Stomach (tissue), 9 donors: ENCODE data around the gene RUBCN. TPM values are rescaled to one million over a fixed set of nuclear protein-coding genes. Genes with fewer than 3 reads are reported as not detected.

Experiments
- DNase-seq, 2 donors: peaks; one replicate each; pipeline versions ENCODE4 v3.0.0 to v3.0.0-alpha.2; 2013 to 2019
- H3K27ac ChIP-seq, 5 donors: fragments of 200-600 bp in 4 of 5; sonication (generic) in 4 of 5; one replicate each; pipeline ENCODE4 v1.5.1; 2013 to 2019; ENCODE audit warnings: mild to moderate bottlenecking in 1 of 5, moderate library complexity in 1 of 5
- H3K27me3 ChIP-seq, 3 donors: fragments of 200-600 bp; sonication (generic); one replicate each; pipeline ENCODE4 v1.5.1; 2017 to 2019; ENCODE audit warnings: mixed run types in 1 of 3
- H3K36me3 ChIP-seq, 4 donors: fragments of 200-600 bp; sonication (generic); 1 replicate in 3 of 4; 2 replicates in 1 of 4; pipeline ENCODE4 v1.5.1; 2016 to 2019
- H3K4me1 ChIP-seq, 4 donors: fragments of 200-600 bp; sonication (generic); one replicate each; pipeline ENCODE4 v1.5.1; 2016 to 2019
- H3K4me3 ChIP-seq, 4 donors: fragments of 200-600 bp; sonication (generic) in 3 of 4; one replicate each; pipeline ENCODE4 v1.5.1; 2016 to 2019; ENCODE audit warnings: mild to moderate bottlenecking in 1 of 4
- H3K9me3 ChIP-seq, 4 donors: fragments of 200-600 bp; sonication (generic); one replicate each; pipeline ENCODE4 v1.5.1; 2016 to 2019
- EP300 ChIP-seq: sonication (generic); formaldehyde crosslinking; IDR thresholded peaks from one replicate; pipeline ENCODE4 v1.6.1; 2017; ENCODE audit warnings: antibody characterized with exemption
- POLR2A ChIP-seq, 4 donors: fragments of 450-650 bp; IDR thresholded peaks; one replicate each; pipeline ENCODE4 v1.6.1; 2016; ENCODE audit warnings: antibody characterized with exemption in 4 of 4, control low read depth in 2 of 4, mild to moderate bottlenecking in 1 of 4, moderate library complexity in 1 of 4
- POLR2AphosphoS5 ChIP-seq, 3 donors: sonication (generic); formaldehyde crosslinking; IDR thresholded peaks; one replicate each; pipeline ENCODE4 v1.6.1; 2016; ENCODE audit warnings: antibody characterized with exemption in 3 of 3
- WGBS, 5 donors: extraction: QIAGEN DNeasy Blood & Tissue Kit in 3 of 5; methylation state at CpG; one replicate each; pipeline versions ENCODE4 v1.1.5 to v1.1.7; 2013 to 2018; 5-methylcytosine and 5-hydroxymethylcytosine counted together
- intact Hi-C: fragments of 100-400 bp; cut with DNase I; formaldehyde crosslinking; loops from one replicate; pipeline ENCODE4 v1.15.1; 2023; ENCODE audit warnings: low total_unique reads
- polyA plus RNA-seq, 3 donors: library from polyadenylated mRNA; stranded (reverse); fragments of 200-250 nt; gene quantifications; one replicate each; pipeline ENCODE4 v1.2.3, GENCODE V29; 2013
- total RNA-seq, 5 donors: library from RNA; depleted of rRNA; stranded (reverse); fragments of >200 nt; gene quantifications; one replicate each; pipeline versions ENCODE4 v1.1.0 to v1.2.3, GENCODE V29; 2014 to 2016
- TF ChIP-seq, protein P1 (sequence below), 7 experiments: fragments of 450-650 bp in 4 of 7; fragments of 200-600 bp in 3 of 7; sonication (generic) in 3 of 7; IDR thresholded peaks; one replicate each; pipeline ENCODE4 v1.5.1; 2016 to 2019; ENCODE audit warnings: antibody characterized with exemption in 7 of 7, control low read depth in 2 of 7, mild to moderate bottlenecking in 1 of 7
- donor health status: healthy with polysubstance abuse.
- donor health status: Bipolar disorder and iron deficiency.
- donor health status: healthy.

The RUBCN gene
- total and polyA plus RNA-seq, 8 donors = 5.4 to 96.8 (median 31.1) TPM

DNA sequence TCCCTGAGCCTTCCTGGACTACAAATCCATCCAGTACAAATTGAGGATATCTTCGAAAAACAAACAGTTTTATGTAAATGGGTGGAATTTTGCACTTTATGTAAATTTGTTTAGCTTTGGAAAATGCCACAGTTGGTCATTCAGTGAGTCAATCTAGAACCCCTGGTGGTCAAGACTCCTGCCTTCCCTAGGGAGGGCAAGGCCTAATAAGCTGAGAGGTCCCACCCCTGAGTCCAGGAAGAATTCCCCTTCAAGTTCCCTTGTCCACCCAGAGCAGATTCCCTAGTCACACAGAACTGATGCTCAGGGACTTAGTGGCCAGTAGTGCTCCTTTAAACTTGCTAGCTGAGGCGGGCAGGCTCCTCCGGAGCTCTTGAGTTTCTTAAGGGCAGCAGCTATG, 6.1 kb upstream of the RUBCN start:
- DNase-seq = no peak
- TF ChIP-seq POLR2A (IDR thresholded peaks at IDR 0.05) (no peak), POLR2AphosphoS5 (IDR thresholded peaks at IDR 0.05) (no peak), EP300 (no peak)
- TF ChIP-seq, protein P1, sequence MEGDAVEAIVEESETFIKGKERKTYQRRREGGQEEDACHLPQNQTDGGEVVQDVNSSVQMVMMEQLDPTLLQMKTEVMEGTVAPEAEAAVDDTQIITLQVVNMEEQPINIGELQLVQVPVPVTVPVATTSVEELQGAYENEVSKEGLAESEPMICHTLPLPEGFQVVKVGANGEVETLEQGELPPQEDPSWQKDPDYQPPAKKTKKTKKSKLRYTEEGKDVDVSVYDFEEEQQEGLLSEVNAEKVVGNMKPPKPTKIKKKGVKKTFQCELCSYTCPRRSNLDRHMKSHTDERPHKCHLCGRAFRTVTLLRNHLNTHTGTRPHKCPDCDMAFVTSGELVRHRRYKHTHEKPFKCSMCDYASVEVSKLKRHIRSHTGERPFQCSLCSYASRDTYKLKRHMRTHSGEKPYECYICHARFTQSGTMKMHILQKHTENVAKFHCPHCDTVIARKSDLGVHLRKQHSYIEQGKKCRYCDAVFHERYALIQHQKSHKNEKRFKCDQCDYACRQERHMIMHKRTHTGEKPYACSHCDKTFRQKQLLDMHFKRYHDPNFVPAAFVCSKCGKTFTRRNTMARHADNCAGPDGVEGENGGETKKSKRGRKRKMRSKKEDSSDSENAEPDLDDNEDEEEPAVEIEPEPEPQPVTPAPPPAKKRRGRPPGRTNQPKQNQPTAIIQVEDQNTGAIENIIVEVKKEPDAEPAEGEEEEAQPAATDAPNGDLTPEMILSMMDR (IDR thresholded peaks at IDR 0.05) = no peak
- H3K27ac ChIP-seq = no peak overlapping the region
- H3K4me3 ChIP-seq = no peak overlapping the region
- WGBS, 5 donors = 77 to 94% (median 85%) methylated on average over 3 of the region's 3 CpGs
- no peaks in the 10 kb centered on the region for H3K27me3 ChIP-seq
- intact Hi-C loops = no loop called here
- H3K9me3 ChIP-seq = no peaks in the 10 kb centered on the region
- peaks cover 2 to 20% (median 3%) of the 10 kb centered on the region in 4 donors for H3K4me1 ChIP-seq
- no peaks in the 10 kb centered on the region for H3K36me3 ChIP-seq

DNA sequence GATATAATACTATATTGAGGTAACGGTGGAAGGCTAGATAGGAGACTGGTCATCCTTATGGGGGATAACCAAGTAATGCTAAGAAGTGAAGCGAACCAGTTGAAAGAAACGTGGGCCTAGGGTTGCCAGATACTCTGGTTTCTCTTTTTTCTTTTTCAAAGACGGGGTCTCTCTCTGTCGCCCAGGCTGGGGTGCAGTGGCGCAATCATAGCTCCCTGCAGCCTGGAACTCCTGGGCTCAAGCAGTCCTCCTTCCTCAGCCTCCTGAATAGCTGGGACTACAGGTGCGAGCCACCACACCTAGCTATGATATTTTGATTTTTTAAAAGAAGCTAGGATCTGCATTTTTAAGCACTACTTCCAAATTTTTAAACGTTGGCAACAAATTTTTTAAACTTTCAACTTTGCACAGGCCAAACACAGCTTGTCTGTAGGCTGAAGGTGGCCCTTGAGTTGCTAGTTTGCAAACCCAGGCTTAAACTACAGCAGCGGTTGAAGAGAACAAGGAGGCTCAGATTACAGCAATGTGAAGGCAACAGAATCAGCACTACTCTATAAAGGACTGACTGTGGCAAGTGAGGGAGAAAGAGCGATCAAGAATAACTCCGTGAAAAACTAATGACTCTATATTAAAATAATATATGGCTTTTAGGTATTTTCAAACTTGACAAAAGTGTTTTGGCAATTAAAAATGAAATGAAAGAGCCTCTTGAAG, 1.2 kb upstream of the RUBCN start:
- H3K9me3 ChIP-seq = no peaks in the 10 kb centered on the region
- H3K4me3 ChIP-seq = peak overlapping the region in 3 of 4 donors; percentile 77 to 99 (median 95)
- H3K36me3 ChIP-seq = no peaks in the 10 kb centered on the region
- H3K4me1 ChIP-seq = peaks cover 16 to 31% (median 25%) of the 10 kb centered on the region in 4 donors
- H3K27me3 ChIP-seq = no peaks in the 10 kb centered on the region
- WGBS, 5 donors = 66 to 71% (median 68%) methylated on average over 11 of the region's 11 CpGs
- DNase-seq = no peak
- intact Hi-C loops = no loop called here
- H3K27ac ChIP-seq = peak overlapping the region in 4 of 5 donors; percentile 88 to 96 (median 90)
- TF ChIP-seq EP300 (no peak), POLR2AphosphoS5 (IDR thresholded peaks at IDR 0.05) (no peak), POLR2A (IDR thresholded peaks at IDR 0.05) (no peak)
- TF ChIP-seq, protein P1 (IDR thresholded peaks at IDR 0.05) = no peak

DNA sequence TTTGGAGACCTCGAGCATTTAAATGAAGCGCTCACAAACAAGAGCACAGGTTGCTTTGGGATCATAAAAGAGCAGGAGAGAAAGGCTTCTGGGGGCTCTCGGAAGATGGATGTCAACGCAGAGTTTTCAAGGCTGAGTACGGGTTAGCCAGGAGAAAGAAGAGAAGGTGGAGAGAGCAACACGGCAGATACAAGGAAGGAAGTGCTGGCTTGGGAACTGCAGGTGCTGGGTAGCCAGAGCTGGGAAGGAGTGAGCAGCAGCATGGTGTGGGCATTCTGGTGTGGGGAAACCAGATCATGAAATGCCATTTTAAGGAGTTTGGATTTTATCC, 580 bp upstream of the RUBCN start:
- peak overlapping the region; percentile 84 to 96 (median 89) for H3K27ac ChIP-seq
- H3K4me1 ChIP-seq = peaks cover 16 to 31% (median 25%) of the 10 kb centered on the region in 4 donors
- H3K4me3 ChIP-seq = peak overlapping the region; percentile 77 to 99 (median 94)
- intact Hi-C loops = no loop called here
- no peaks in the 10 kb centered on the region for H3K36me3 ChIP-seq
- no peaks in the 10 kb centered on the region for H3K9me3 ChIP-seq
- no peak for DNase-seq
- WGBS, 5 donors = 0 to 2% (median 1%) methylated on average over 6 of the region's 6 CpGs
- H3K27me3 ChIP-seq = no peaks in the 10 kb centered on the region
- no peak for TF ChIP-seq POLR2AphosphoS5 (IDR thresholded peaks at IDR 0.05)
- TF ChIP-seq EP300 = no peak
- TF ChIP-seq, protein P1 (IDR thresholded peaks at IDR 0.05) = no peak
- TF ChIP-seq POLR2A (IDR thresholded peaks at IDR 0.05) = no peak

DNA sequence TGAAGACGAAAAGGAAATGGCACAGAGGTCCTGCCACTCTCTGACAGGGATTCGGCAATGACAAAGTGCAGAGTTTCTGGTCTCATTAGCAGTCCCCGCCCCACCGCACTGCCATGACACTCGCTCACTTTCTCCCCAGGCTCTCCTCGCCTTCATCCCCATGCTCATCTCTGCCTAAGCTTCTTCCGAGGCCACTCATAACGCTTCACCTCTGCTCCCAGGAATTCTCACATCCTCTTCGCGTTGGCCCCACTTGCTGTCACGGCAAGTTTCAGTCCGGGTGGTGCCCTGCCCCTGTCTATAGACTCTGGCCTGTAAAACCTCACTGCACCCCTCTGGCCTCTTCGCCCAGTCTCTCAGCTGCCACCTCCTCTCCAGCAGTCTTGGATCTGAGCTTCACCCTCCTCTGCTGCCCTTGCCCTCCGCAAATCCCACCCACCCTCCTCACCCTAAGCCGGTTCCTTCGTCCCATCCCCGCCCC, 654 bp downstream of the RUBCN start:
- peak; percentile 35 to 51 for DNase-seq
- Histone ChIP-seq H3K4me3 (peak overlapping the region; percentile 77 to 99 (median 94)), H3K27ac (peak overlapping the region; percentile 88 to 96 (median 89)), H3K4me1 (peaks cover 16 to 31% (median 25%) of the 10 kb centered on the region in 4 donors), H3K9me3 (no peaks in the 10 kb centered on the region), H3K27me3 (no peaks in the 10 kb centered on the region), H3K36me3 (no peaks in the 10 kb centered on the region)
- intact Hi-C loops = no loop called here
- TF ChIP-seq EP300 = no peak
- no peak for TF ChIP-seq POLR2AphosphoS5 (IDR thresholded peaks at IDR 0.05)
- TF ChIP-seq, protein P1 (IDR thresholded peaks at IDR 0.05) = no peak
- no peak for TF ChIP-seq POLR2A (IDR thresholded peaks at IDR 0.05)
- 0 to 3% (median 2%) methylated on average over 17 of the region's 17 CpGs for whole genome bisulfite sequencing, 5 donors
